Adrenal gland (tissue), 12 donors: ENCODE results near the gene PDRG1. TPM values are rescaled to one million over a fixed set of nuclear protein-coding genes. Genes with fewer than 3 reads are reported as not detected.

Source experiments
- DNase-seq, 7 donors: peaks; one replicate each; pipeline ENCODE4 v3.0.0-alpha.2; 2019 to 2020
- H3K27ac ChIP-seq, 5 donors: fragments of 200-600 bp; sonication (generic) in 4 of 5; 1 replicate in 3 of 5; 2 replicates in 2 of 5; pipeline versions ENCODE4 v1.5.1 to v1.8.0; 2016 to 2020; ENCODE audit warnings: mild to moderate bottlenecking in 1 of 5
- H3K27me3 ChIP-seq: fragments of 200-600 bp; 2 replicates; pipeline ENCODE4 v1.8.0; 2021
- H3K36me3 ChIP-seq, 2 donors: fragments of 200-600 bp; replicated peaks in 1 of 2; 1 replicate in 1 of 2; 2 replicates in 1 of 2; pipeline versions ENCODE4 v1.5.1 to v1.8.0; 2018 to 2022
- H3K4me1 ChIP-seq, 2 donors: fragments of 200-600 bp; replicated peaks in 1 of 2; 1 replicate in 1 of 2; 2 replicates in 1 of 2; pipeline versions ENCODE4 v1.5.1 to v1.8.0; 2018 to 2021
- H3K4me3 ChIP-seq, 4 donors: fragments of 200-600 bp; sonication (generic) in 3 of 4; one replicate each; pipeline ENCODE4 v1.5.1; 2016 to 2018
- H3K9me3 ChIP-seq, 3 donors: fragments of 200-600 bp; sonication (generic) in 1 of 3; replicated peaks in 1 of 3; 1 replicate in 2 of 3; 2 replicates in 1 of 3; pipeline versions ENCODE4 v1.5.1 to v1.8.0; 2016 to 2021
- CTCF ChIP-seq, 6 experiments: fragments of 450-650 bp in 4 of 6; fragments of 200-600 bp in 2 of 6; sonication (generic) in 1 of 6; IDR thresholded peaks; 1 replicate in 5 of 6; 2 replicates in 1 of 6; pipeline versions ENCODE4 v1.5.1 to v1.8.0; 2016 to 2021; ENCODE audit warnings: antibody characterized with exemption in 6 of 6, mild to moderate bottlenecking in 2 of 6, moderate library complexity in 1 of 6
- POLR2A ChIP-seq, 2 donors: fragments of 450-650 bp; IDR thresholded peaks; one replicate each; pipeline ENCODE4 v1.6.1; 2017; ENCODE audit warnings: antibody characterized with exemption in 2 of 2, mild to moderate bottlenecking in 2 of 2, moderate library complexity in 1 of 2
- WGBS, 4 donors: extraction: QIAGEN DNeasy Blood & Tissue Kit in 2 of 4; methylation state at CpG; one replicate each; pipeline versions ENCODE4 v1.1.5 to v1.1.7; 2013 to 2017; 5-methylcytosine and 5-hydroxymethylcytosine counted together
- intact Hi-C, 2 donors: fragments of 100-400 bp; cut with DNase I; formaldehyde crosslinking; loops; one replicate each; pipeline versions ENCODE4 v1.14.1 to v1.15.0; 2022 to 2023
- polyA plus RNA-seq, 3 donors: library from polyadenylated mRNA; stranded (reverse); fragments of 200-250 nt in 2 of 3; fragments of 350-450 nt in 1 of 3; fragmentation: Illumina TruSeq in 1 of 3; extraction: RNeasy Lipid Tissue Mini Kit (QIAGEN cat#74804) in 1 of 3; gene quantifications; one replicate each; pipeline ENCODE4 v1.2.3, GENCODE V29; 2013 to 2014
- total RNA-seq, 9 donors: library from RNA; depleted of rRNA in 4 of 9; stranded (reverse); fragments of >200 nt in 4 of 9; fragments of 120-200 nt in 1 of 9; fragmentation: NEBNext Ultra II Directional in 1 of 9; extraction: Animal tissue kit (Norgen Biotek cat#: 25700) in 1 of 9; gene quantifications; one replicate each; pipeline versions ENCODE4 v1.1.0 to v1.2.4, GENCODE V29; 2013 to 2023
- donor health status: healthy with polysubstance abuse.
- donor health status: Bipolar disorder and iron deficiency.
- donor health status: DM: yes; HTN: yes; CAD: no.
- donor health status: DM: no; HTN: no; CAD: no.
- donor health status: DM: no; HTN: no; CAD: no.
- donor health status: DM: yes; HTN: yes; CAD: no.

PDRG1 gene
- total and polyA plus RNA-seq, 12 donors: 5.1 to 27.5 (median 14.2) TPM

- no peaks in the 10 kb centered on the region for H3K9me3 ChIP-seq
- H3K4me1 ChIP-seq: no peaks in the 10 kb centered on the region
- no peak overlapping the region for H3K4me3 ChIP-seq
- H3K27ac ChIP-seq: no peak overlapping the region
- TF ChIP-seq CTCF (IDR thresholded peaks at IDR 0.05) (no peak), POLR2A (IDR thresholded peaks at IDR 0.05) (no peak)
- DNase-seq: no peak
- intact Hi-C loops: no loop called here
- 80 to 86% (median 84%) methylated on average over 1 to 4 of the region's 4 CpGs for WGBS, 4 donors
- H3K27me3 ChIP-seq: no peaks in the 10 kb centered on the region
- no peaks in the 10 kb centered on the region for H3K36me3 ChIP-seq
Measured at GRCh38 chr20:31910071-31910803, 41.6 kb downstream of the PDRG1 start.

DNA sequence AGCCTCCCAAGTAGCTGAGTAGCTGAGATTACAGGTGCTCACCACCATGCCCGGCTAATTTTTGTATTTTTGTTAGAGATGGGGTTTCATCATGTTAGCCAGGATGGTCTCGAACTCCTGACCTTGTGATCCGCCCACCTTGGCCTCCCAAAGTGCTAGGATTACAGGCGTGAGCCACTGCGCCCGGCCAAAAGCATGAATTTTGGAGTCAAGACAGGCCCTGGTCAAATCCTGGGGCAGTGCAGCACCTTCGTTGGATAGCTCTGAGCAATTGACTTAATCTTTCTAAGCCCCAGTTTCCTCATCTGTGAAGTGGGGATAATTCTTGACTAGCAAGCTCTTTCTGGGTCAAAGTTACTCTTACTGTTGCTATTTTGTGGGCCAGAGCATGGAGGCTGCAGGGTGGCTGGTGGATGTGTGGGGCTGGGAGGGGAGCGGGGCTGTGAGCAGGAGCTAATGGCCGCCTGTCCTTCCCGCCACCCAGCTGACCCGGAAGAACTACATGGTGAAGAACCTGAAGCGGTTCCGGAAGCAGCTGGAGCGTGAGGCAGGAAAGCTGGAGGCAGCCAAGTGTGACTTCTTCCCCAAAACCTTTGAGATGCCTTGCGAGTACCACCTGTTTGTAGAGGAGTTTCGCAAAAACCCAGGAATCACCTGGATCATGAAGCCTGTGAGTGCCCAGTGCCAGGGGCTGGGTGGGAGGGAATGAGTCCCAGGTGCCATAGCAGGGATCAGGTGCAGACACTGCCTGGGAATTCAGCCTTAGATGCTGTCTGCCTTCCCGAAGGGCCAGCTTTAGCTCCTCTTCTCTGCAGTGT, 42.4 kb downstream of the PDRG1 start:
- no peak overlapping the region for H3K27ac ChIP-seq
- H3K36me3 ChIP-seq: no peaks in the 10 kb centered on the region
- H3K4me3 ChIP-seq: no peak overlapping the region
- TF ChIP-seq POLR2A (IDR thresholded peaks at IDR 0.05) (no peak), CTCF (IDR thresholded peaks at IDR 0.05) (no peak)
- DNase-seq: no peak
- 89 to 92% (median 91%) methylated on average over 14 to 17 of the region's 17 CpGs for WGBS, 4 donors
- no peaks in the 10 kb centered on the region for H3K4me1 ChIP-seq
- intact Hi-C loops: no loop called here
- no peaks in the 10 kb centered on the region for H3K27me3 ChIP-seq
- no peaks in the 10 kb centered on the region for H3K9me3 ChIP-seq

DNA sequence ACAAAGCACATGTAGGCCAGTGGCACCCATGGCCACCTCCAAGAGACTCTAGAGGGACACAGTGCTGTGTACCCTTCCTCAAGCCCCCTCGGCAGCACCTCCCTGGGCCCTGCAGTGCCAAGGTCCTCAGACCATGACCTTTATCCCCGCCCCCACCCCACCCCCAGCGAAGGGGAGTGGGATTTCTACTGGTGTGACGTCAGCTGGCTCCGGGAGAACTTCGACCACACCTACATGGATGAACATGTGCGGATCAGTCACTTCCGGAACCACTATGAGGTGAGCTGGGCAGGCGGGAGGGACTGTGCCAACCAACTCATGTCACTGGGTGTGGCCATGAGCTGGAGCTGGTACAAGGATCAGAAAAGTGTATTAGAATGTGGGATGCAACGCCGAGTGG, 43.4 kb downstream of the PDRG1 start:
- no peak for DNase-seq

More for the DNA sequence above, 43.4 kb downstream of the PDRG1 start:
- Histone ChIP-seq H3K9me3 (no peaks in the 10 kb centered on the region), H3K36me3 (no peaks in the 10 kb centered on the region), H3K27ac (no peak overlapping the region), H3K4me1 (no peaks in the 10 kb centered on the region), H3K27me3 (no peaks in the 10 kb centered on the region), H3K4me3 (no peak overlapping the region)
- TF ChIP-seq POLR2A (IDR thresholded peaks at IDR 0.05): no peak
- TF ChIP-seq CTCF (IDR thresholded peaks at IDR 0.05): no peak
- intact Hi-C loops: no loop called here
- WGBS, 4 donors: 80 to 84% (median 82%) methylated on average over 8 to 11 of the region's 11 CpGs
